ENCODE data around the gene HLA-B.

The HLA-B gene

DNA sequence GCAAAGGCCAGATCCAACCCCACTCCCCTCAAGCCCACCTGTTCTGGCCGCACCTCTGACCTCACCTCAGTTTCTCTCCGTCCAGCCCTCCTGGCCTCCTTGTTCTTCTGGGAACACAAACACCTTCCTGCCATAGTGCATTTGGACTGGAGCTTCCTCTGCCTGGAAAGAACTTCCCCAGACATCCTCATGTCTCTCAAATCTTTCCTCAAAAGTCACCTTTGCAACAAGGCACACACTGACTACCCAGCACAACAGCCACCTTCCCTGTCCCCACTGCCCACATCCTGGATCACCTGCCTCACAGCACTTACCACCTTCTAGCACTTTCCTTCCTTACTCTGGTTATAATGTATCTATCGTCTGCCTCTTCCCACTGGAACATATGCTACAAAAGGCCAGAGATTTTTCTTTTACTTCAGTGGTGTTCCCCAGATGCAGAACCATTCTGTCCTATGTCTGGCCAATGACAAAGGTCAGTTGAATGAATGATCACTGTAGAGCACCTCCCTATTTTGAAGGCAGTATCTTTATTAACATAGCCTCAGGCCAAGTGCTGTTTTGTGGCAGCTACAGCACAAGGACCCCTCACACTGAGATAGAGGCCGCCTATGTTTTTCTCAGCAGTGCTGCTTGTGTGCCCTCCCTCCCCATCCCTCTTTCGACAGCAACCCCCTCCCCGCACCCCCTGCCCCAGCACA lies 4.1 kb downstream of the HLA-B start:
- H3K4me3 Mint-ChIP-seq = peak overlapping the region; percentile 32 to 93
- H3K36me3 Mint-ChIP-seq = peaks cover 49 to 52% of the 10 kb centered on the region in 2 donors
- H3K9me3 Mint-ChIP-seq = no peaks in the 10 kb centered on the region
- DNase-seq = no peak
- H3K4me1 Mint-ChIP-seq = peaks cover 45 to 68% of the 10 kb centered on the region in 2 donors
- H3K27ac Mint-ChIP-seq = peak overlapping the region; percentile 81
- ATAC-seq (replicated peaks) = peak in 1 of 2 donors; percentile 2
- no peaks in the 10 kb centered on the region for H3K27me3 Mint-ChIP-seq

DNA sequence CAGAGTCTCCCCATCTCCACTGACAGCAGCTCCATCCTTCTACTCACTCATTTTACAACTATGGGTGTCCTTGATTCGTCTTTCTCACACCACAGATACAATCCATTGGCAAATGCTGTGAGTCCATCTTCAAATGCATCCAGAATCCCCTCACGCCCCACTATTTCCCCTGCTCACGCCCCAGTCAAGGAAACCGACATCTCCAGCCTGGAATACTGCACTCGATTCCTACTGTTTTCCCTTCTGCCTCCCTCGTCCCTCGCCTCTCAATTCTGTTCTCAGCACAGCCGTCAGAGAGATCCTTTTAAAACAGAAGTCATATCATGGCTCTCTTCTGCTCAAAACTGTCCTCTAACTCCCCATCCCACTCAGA lies 4.7 kb downstream of the HLA-B start:
- Mint-ChIP-seq H3K4me1 (peaks cover 45 to 63% of the 10 kb centered on the region in 2 donors), H3K4me3 (peak overlapping the region; percentile 32 to 93), H3K27me3 (no peaks in the 10 kb centered on the region), H3K27ac (peak overlapping the region; percentile 81), H3K36me3 (peaks cover 49 to 50% of the 10 kb centered on the region in 2 donors), H3K9me3 (no peaks in the 10 kb centered on the region)
- DNase-seq (no peak), ATAC-seq (replicated peaks) (peak in 1 of 2 donors; percentile 3)

DNA sequence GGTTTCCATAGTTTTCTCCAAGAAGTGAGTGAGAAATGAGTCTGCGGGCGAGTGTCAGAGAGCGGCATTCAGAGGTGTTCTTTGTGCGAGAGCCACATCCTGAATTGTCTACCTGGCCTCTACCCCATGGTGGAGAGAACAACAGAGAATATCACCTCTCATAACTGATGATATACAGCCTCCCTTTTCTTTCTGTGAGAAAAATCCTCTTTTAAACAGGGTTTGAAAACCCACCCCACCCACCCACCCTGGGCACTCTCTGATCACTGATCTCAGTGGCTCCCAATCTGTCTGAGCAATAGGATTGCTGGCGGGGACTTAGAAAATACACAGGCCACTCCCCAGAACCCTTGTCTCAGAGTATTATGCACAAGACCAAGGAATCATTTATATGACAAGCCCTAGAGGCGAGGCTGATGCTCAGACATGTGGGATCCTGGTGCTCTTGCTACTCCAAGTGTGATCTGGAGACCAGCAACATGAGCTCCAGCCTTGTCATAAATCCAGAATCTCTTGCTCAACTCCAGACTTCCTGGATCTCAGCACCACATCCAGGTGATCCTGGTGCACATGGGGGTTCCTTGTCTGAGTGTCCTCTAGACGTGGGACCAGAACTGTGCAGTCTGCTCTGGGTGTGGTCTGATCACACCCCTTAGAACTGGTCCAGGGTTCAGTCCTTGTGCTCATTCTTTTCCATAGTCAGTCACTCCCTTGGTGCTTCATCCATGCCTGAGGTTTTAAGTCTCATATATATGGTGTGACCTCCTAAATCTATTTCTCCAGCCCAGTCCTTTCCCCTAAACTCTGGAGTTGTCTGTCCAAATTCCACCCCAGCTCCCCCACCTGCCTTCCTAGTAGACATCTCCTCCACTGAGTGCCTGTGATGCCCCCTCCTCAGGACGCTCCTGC lies 5.3 kb downstream of the HLA-B start:
- H3K4me3 Mint-ChIP-seq = peak overlapping the region; percentile 32 to 93
- DNase-seq (no peak), ATAC-seq (replicated peaks) (peak; percentile 24 to 31)
- H3K27ac Mint-ChIP-seq = peak overlapping the region; percentile 81
- no peaks in the 10 kb centered on the region for H3K9me3 Mint-ChIP-seq
- H3K27me3 Mint-ChIP-seq = no peaks in the 10 kb centered on the region
- peaks cover 44 to 56% of the 10 kb centered on the region in 2 donors for H3K4me1 Mint-ChIP-seq
- H3K36me3 Mint-ChIP-seq = peaks cover 44 to 45% of the 10 kb centered on the region in 2 donors

DNA sequence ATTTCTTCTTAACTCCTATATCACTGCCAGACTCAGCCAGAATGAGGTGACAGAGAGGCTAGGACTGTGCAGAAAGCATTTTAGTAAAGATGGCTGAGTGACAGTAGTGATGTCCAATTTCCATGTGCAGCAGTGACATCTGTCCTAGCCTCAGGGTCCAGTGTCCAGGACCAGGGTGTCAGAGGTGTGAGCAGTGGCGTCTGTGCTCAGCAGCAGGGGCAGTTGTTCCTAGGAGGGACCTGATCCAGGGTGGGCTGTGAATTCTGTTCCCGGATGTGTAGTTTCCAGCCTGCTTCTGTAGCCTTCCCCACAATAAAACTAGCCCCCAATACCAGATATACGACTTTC lies 6.0 kb downstream of the HLA-B start:
- Mint-ChIP-seq H3K27ac (peak overlapping the region; percentile 53), H3K36me3 (peaks cover 40% of the 10 kb centered on the region in 2 donors), H3K27me3 (no peaks in the 10 kb centered on the region), H3K4me1 (peaks cover 44 to 55% of the 10 kb centered on the region in 2 donors), H3K9me3 (no peaks in the 10 kb centered on the region), H3K4me3 (peak overlapping the region in 1 of 2 donors; percentile 22)
- peak; percentile 17 for ATAC-seq (replicated peaks)
- no peak for DNase-seq

DNA sequence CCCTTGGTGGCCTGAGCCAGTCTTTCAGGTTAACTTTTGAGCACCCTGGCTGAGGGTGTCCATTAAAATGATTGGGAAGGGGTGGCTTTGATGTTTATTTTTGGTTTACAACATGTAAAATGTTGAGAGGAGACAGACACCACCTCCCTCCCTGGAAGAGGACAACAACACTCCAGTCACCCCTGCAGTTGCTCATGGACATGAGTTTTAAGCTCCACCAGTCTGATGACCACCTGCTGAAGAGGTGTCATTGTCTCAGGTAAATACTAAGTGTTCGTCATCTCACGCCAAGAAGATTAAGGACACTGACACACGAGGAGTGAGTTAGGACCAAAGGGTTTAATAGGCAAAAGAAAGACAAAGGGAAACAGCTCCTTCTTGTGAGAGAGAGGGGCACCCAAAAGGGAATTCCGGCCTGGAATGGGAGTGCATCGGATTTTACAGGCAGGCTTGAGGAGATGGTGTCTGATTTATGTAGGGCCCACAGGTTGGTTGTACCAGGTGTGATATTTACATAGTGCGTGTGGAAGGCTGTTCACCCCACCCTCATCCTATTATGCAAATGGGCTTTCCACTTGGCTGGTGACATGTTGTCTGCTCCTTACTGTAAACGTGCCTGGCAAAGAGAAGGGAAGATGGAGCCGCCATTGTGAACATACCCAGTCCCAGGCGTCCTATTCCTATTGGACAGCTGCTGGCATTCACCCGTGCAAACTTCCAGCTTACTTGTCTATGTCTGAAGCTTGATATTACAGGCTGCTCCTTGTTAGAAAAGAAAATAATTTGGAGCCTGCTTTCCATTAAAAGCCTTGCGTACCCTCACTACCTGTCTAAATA lies 6.6 kb downstream of the HLA-B start:
- Mint-ChIP-seq H3K4me3 (peak overlapping the region in 1 of 2 donors; percentile 14), H3K9me3 (no peaks in the 10 kb centered on the region), H3K27ac (peak overlapping the region; percentile 53), H3K36me3 (peaks cover 34% of the 10 kb centered on the region in 2 donors), H3K27me3 (no peaks in the 10 kb centered on the region), H3K4me1 (peaks cover 41 to 50% of the 10 kb centered on the region in 2 donors)
- DNase-seq (no peak), ATAC-seq (replicated peaks) (peak; percentile 12 to 22)

DNA sequence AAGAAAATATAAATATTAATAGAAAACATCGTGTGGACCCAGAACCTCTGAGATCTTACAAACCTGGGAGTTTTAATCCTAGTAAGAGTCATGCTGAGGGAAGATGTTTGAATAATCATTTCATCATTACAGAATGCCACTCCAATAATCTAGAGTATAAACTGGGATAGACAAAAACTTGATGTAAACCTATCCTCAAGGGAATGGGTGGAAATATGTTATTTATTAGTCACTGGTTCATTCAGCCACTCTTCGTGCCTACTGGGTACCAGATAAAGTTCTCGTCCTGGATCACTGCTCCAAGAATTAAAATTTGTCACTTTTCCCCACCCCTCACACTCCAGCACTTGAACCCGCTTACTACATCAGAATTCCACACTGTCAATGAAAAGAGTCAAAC lies 7.7 kb downstream of the HLA-B start:
- ATAC-seq (replicated peaks) (no peak), DNase-seq (no peak)
- Mint-ChIP-seq H3K27me3 (no peaks in the 10 kb centered on the region), H3K4me3 (no peak overlapping the region), H3K27ac (no peak overlapping the region), H3K36me3 (peaks cover 23% of the 10 kb centered on the region in 2 donors), H3K9me3 (no peaks in the 10 kb centered on the region), H3K4me1 (peaks cover 30 to 39% of the 10 kb centered on the region in 2 donors)

DNA sequence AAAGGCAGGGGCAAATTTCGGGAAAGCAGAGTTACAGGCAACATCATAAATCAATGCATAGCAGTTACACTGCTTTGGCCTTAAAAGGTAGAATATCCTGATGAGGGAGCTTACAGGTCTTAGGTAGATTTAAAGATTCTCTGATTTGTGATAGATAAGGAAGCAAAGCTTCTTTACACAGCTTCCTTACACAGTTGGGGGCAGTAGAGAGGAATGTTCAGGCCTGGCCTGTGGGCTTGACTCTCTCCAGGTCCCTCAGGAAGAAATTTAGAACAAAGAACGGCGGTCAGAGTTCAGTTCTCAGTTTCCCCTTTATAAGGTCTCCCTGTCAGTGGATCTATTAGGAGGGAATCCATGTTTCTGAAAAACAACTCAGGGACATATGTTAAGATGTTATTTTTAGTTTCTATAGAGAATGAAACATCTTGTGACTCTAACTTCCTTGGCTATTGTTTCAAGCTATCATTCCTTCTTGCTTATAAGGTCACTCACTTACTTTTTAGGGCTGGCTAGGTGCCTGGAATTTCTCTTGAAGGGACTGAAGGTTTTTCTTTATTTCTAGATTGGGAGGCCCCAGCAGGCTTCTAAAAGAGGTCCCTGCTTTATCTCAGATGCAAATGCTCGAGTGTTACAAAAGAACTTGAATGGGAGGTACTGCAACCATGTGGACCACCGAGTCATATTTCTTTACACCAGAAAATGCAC lies 11.8 kb downstream of the HLA-B start:
- no peak for ATAC-seq (replicated peaks)
- Mint-ChIP-seq H3K27me3 (no peaks in the 10 kb centered on the region), H3K9me3 (peaks cover 6 to 8% of the 10 kb centered on the region in 2 donors), H3K4me3 (no peak overlapping the region), H3K27ac (no peak overlapping the region), H3K4me1 (peaks cover 2% of the 10 kb centered on the region in 2 donors), H3K36me3 (peaks cover 3 to 6% of the 10 kb centered on the region in 2 donors)
- no peak for DNase-seq

DNA sequence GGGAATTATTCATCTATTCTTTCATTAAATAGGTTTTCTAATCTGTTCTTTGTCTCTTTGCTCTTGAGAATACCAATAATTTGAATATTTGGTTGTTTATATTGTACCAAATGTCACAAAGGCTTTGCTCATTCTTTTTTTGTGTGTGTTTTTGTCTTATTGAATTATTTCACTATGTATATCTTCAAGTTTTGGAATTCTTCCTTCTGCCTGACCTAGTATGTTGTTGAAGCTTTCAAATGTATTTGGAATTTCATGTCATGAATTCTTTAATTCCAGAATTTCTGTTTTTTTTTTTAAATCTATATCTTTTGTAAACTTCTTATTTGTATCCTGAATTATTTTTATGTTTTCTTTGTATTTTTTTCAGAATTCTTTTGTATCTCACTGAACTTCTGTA lies 16.8 kb downstream of the HLA-B start:
- Mint-ChIP-seq H3K27me3 (no peaks in the 10 kb centered on the region), H3K36me3 (peaks cover 17 to 30% of the 10 kb centered on the region in 2 donors), H3K27ac (no peak overlapping the region), H3K4me3 (no peak overlapping the region), H3K4me1 (peaks cover 0 to 3% of the 10 kb centered on the region in 2 donors), H3K9me3 (peaks cover 31 to 35% of the 10 kb centered on the region in 2 donors)
- ATAC-seq (replicated peaks) (no peak), DNase-seq (no peak)

DNA sequence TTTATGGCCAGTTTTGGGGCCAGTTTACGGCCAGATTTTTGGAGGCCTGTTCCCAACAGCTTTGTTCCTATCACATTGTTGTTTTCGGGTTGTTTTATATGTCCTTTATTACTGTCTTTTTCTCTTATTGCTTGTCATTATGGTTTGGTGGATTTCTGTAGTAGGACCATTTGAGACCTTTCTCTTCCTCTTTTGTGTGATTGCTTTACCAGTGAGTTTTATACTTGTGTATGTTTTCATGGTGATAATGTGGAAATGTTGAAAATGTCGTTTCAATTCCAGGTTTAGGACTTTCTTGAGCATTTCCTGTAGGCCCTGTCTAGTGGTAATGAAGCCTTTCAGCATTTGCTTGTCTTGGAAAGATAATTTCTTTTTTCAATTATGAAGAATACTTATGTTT lies 17.8 kb downstream of the HLA-B start:
- peak; percentile 58 to 78 for ATAC-seq (replicated peaks)
- H3K9me3 Mint-ChIP-seq = peaks cover 37 to 41% of the 10 kb centered on the region in 2 donors

DNA sequence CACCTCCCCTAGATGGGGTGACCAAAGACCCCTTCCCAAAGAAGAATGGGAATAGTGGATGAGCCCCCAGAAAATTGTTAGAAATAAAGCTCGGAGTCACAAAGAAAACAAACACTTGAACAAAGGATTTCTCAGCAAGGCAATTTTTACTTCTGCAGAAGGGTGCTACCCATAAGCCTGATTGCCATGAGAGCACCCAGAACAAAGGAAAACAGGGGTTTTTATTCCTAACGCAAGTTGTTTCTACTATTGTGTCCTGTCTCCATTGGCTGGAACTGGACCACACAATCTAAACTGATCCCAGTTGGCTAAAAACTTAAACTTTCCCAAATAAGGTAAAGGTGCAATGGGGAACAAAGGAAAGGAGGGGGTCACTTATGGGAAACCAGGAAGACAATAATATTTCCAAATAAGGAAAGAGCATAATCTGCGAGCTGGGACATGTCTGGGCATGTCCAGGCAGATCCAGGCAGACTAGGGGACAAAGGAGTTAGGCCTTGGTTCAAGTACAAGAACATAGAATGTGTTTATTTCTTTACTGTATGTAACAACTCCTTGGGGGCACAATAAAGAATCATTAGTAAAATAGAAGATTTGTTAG lies 20.0 kb downstream of the HLA-B start:
- Mint-ChIP-seq H3K27ac (no peak overlapping the region), H3K4me1 (peaks cover 11 to 13% of the 10 kb centered on the region in 2 donors), H3K4me3 (no peak overlapping the region), H3K27me3 (no peaks in the 10 kb centered on the region), H3K9me3 (peaks cover 37 to 41% of the 10 kb centered on the region in 2 donors), H3K36me3 (peaks cover 21 to 37% of the 10 kb centered on the region in 2 donors)
- no peak for ATAC-seq (replicated peaks)
- no peak for DNase-seq

More for the DNA sequence above, 17.8 kb downstream of the HLA-B start:
- H3K4me1 Mint-ChIP-seq = peaks cover 0 to 3% of the 10 kb centered on the region in 2 donors
- no peak for DNase-seq
- H3K27ac Mint-ChIP-seq = peak overlapping the region; percentile 4
- H3K4me3 Mint-ChIP-seq = peak overlapping the region in 1 of 2 donors; percentile 4
- peaks cover 21 to 37% of the 10 kb centered on the region in 2 donors for H3K36me3 Mint-ChIP-seq
- H3K27me3 Mint-ChIP-seq = no peaks in the 10 kb centered on the region

DNA sequence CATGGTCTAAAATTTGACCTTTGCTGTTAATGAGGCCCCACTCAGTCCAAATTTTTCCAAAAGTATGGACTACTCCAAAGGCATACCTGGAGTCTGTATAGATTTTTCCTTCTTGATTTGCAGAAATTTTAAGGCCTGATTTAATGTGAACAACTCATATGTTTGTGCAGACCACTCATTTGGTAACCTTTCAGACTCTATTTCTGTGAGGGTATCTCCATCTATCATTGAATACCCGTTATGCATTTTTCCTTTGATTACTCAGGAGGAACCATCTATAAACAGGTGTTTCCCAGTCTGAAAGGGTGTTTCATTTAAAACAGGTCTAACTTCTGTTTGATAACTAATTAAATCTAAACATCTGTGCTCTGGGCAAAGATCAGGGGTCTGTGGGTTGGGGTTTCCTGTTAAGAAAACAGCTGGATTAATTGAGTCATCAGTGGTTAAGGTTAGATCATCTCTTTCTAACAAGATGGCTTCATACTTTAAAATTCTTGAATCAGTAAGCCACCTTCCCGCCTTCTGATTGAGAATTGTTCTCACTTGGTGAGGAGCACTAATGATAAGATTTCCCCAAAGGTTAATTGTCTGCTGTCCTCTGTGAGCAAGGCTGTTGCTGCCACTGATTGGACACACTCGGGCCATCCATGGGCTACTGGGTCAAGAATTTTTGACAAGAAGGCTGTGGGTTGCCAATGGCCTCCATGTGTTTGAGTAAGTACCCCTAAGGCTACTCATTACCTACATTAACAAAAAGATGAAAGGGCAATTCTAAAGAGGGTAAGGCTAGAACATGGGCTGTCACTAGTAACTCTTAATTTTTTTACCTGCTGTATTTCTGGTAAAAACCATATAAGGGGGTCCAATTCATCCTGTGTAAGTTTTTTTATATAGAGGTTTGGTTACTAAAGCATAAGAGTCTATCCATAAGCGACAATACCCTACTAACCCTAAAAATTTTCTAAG lies 24.1 kb downstream of the HLA-B start:
- Mint-ChIP-seq H3K9me3 (peaks cover 32 to 35% of the 10 kb centered on the region in 2 donors), H3K4me1 (peaks cover 11 to 12% of the 10 kb centered on the region in 2 donors), H3K36me3 (peaks cover 19 to 26% of the 10 kb centered on the region in 2 donors), H3K27ac (peak overlapping the region; percentile 76), H3K27me3 (no peaks in the 10 kb centered on the region), H3K4me3 (peak overlapping the region in 1 of 2 donors; percentile 16)
- DNase-seq (peak; percentile 15), ATAC-seq (replicated peaks) (peak; percentile 93 to 96)

DNA sequence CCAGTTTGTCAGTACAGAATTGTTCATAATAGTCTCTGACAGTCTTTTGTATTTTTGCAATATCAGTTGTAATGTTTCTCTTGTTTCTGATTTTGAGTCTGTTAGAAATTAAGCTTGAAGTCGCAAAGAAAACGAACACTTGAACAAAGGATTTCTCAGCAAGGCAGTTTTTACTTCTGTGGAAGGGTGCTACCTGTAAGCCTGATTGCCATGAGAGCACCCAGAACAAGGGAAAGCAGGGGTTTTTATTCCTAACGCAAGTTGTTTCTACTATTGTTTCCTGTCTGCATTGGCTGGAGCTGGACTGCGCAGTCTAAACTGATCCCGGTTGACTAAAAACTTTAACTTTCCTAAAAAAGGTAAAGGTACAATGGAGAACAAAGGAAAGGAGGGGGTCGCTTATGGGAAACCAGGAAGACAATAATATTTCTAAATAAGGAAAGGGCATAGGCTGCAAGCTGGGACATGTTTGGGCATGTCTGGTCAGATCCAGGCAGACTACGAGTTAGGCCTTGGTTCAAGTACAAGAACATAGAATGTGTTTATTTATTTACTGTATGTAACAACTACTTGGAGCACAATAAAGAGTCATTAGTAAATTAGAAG lies 28.5 kb downstream of the HLA-B start:
- Mint-ChIP-seq H3K36me3 (peaks cover 7 to 8% of the 10 kb centered on the region in 2 donors), H3K9me3 (peaks cover 10 to 12% of the 10 kb centered on the region in 2 donors), H3K4me1 (peaks cover 11 to 12% of the 10 kb centered on the region in 2 donors), H3K27me3 (peaks cover 5 to 6% of the 10 kb centered on the region in 2 donors), H3K27ac (no peak overlapping the region), H3K4me3 (no peak overlapping the region)
- no peak for ATAC-seq (replicated peaks)
- DNase-seq = no peak
